Measurements from ENCODE around the gene AGBL3. TPM values are rescaled to one million over a fixed set of nuclear protein-coding genes. Genes with fewer than 3 reads are reported as not detected.

Gene AGBL3
- total RNA-seq, 1 experiment from 2014 or later: 2.1 TPM

DNA sequence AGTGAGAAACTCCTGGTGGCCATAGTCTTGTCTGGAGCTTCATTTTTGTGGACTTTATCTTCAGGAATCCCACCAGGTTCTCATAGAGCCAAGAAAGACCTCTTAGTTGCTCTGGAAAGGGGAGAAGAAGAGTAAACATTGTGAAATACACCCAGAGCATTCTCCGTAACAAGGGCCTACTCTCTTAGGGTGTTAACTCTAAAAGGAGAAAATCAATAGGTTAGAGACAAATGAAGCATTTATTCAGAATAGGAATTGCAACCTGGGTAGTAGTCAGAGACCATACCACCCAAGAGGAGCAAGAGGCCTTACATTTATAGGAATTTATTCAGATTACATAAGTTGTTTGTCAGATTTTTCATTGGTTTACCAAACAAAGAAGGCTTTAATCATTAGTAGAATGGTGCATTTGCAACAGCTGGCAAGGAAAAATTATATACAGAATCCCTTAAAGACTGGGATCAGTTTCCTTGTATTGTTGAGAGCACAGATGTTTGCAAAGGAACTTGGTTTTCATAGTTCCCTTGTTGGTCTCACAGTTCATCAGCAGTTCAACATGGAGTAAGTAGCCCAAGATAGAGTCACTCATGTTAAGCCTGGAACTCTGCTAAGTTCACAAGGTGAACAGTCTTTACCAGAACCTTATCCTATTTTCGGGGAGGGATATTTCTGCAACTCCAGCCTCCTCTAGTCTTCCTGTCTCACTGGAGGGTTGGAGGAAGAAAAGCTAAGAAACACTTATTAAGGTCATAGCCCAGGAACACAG is 108.3 kb downstream of the AGBL3 start:
- no peak for TF ChIP-seq ZNF671 (CRISPR knock-in tag; IDR thresholded peaks at IDR 0.05)
- no peak for TF ChIP-seq PRRX2 (CRISPR knock-in tag; IDR thresholded peaks at IDR 0.05)
- no peak for TF ChIP-seq ZNF416 (CRISPR knock-in tag; IDR thresholded peaks at IDR 0.05)
- TF ChIP-seq ZNF263 (CRISPR knock-in tag; IDR thresholded peaks at IDR 0.05; ENCODE audit: low read depth): no peak
- no peak for TF ChIP-seq ZNF317 (CRISPR knock-in tag; IDR thresholded peaks at IDR 0.05; ENCODE audit: borderline replicate concordance, low read depth)
- no peak for TF ChIP-seq ATF1 (CRISPR knock-in tag; IDR thresholded peaks at IDR 0.05)
- peaks cover 8% of the 10 kb centered on the region; the same call in 1 of the 2 replicates for H3K4me1 Mint-ChIP-seq
- POLR2A ChIA-PET: no interaction called here
- H3K27me3 Mint-ChIP-seq (ENCODE audit: low read depth): no peaks in the 10 kb centered on the region; the same call in 1 of the 2 replicates
- H3K9me3 Mint-ChIP-seq: peaks cover under 1% of the 10 kb centered on the region
- CTCF ChIA-PET: no interaction called here
- H3K27ac Mint-ChIP-seq: no peak overlapping the region
- H3K4me3 Mint-ChIP-seq: no peak overlapping the region
- ATAC-seq: no peak
- H3K36me3 Mint-ChIP-seq: 0 out of 2 replicates have a peak, but pooled peaks cover under 1% of the 10 kb centered on the region
- DNase-seq (ENCODE audit: low spot score): no peak

DNA sequence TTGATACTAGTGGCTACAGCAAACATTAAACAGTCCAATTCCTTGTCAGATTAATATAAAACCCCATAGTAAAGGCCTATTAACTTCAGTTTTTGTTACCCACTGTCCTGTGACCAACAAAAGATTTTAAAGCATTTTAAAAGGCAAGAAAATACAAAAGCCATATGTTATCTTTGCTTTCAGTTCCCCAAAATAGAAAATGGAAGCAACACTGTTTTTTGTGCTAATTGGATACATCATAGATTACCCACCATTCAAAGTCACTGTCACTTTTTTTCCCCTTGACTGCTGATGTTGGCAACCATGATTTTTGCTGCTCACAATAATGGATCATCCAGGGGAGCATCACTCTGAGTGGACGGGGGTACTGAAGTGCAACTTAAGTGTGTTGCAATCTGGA is 109.1 kb downstream of the AGBL3 start:
- ATAC-seq (no peak), DNase-seq (ENCODE audit: low spot score) (no peak)
- TF ChIP-seq SP1 (CRISPR knock-in tag; conservative IDR thresholded peaks at IDR 0.05) (no peak), PREB (CRISPR knock-in tag; IDR thresholded peaks at IDR 0.05; ENCODE audit: borderline replicate concordance) (no peak), CBFB (CRISPR knock-in tag; IDR thresholded peaks at IDR 0.05; ENCODE audit: low read depth) (no peak), ZNF121 (CRISPR knock-in tag; IDR thresholded peaks at IDR 0.05) (no peak), TEAD4 (CRISPR knock-in tag; IDR thresholded peaks at IDR 0.05) (no peak), PRRX2 (CRISPR knock-in tag; IDR thresholded peaks at IDR 0.05) (no peak), NR2C2 (CRISPR knock-in tag; IDR thresholded peaks at IDR 0.05) (no peak), ZBTB21 (CRISPR knock-in tag; IDR thresholded peaks at IDR 0.05; ENCODE audit: borderline replicate concordance) (no peak), ESRRA (CRISPR knock-in tag; IDR thresholded peaks at IDR 0.05; ENCODE audit: borderline replicate concordance) (no peak), ETV6 (CRISPR knock-in tag; IDR thresholded peaks at IDR 0.05) (no peak), CREM (CRISPR knock-in tag; IDR thresholded peaks at IDR 0.05) (no peak), NFE2L1 (CRISPR knock-in tag; IDR thresholded peaks at IDR 0.05) (no peak), ZBTB43 (CRISPR knock-in tag; IDR thresholded peaks at IDR 0.05) (no peak), TEAD1 (CRISPR knock-in tag; IDR thresholded peaks at IDR 0.05) (no peak)
- TF ChIP-seq, protein P1, sequence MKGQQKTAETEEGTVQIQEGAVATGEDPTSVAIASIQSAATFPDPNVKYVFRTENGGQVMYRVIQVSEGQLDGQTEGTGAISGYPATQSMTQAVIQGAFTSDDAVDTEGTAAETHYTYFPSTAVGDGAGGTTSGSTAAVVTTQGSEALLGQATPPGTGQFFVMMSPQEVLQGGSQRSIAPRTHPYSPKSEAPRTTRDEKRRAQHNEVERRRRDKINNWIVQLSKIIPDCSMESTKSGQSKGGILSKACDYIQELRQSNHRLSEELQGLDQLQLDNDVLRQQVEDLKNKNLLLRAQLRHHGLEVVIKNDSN (CRISPR knock-in tag; IDR thresholded peaks at IDR 0.05): no peak
- TF ChIP-seq, protein P2, sequence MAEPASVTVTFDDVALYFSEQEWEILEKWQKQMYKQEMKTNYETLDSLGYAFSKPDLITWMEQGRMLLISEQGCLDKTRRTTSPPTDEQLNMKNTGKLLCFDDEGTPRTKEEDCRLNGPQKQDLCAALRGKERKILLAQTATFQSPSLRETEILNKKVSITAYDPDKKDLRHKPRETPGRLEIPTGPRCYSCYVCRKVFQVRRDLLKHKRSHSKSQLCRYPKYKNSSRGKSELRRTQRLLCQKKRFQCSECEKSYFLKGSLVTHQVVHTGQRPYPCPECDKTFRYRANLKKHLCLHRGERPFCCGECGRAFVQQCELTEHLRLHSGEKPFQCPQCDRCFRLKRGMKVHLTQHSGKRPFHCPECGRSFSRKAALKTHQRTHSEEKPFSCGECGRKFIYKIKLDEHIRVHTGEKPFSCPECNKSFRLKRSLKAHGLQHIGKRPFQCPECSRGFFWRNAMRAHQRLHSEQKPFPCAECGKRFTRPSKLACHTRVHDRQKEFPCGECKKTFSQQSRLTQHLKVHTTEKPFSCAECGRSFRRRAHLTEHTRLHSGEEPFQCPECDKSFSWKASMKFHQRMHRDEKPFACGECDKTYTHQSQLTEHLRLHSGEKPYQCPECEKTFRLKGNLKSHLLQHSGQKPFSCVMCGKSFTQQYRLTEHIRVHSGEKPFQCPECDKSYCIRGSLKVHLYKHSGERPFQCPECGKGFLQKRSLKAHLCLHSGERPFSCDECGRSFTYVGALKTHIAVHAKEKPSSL (CRISPR knock-in tag; conservative IDR thresholded peaks at IDR 0.05): no peak
- TF ChIP-seq, protein P3, sequence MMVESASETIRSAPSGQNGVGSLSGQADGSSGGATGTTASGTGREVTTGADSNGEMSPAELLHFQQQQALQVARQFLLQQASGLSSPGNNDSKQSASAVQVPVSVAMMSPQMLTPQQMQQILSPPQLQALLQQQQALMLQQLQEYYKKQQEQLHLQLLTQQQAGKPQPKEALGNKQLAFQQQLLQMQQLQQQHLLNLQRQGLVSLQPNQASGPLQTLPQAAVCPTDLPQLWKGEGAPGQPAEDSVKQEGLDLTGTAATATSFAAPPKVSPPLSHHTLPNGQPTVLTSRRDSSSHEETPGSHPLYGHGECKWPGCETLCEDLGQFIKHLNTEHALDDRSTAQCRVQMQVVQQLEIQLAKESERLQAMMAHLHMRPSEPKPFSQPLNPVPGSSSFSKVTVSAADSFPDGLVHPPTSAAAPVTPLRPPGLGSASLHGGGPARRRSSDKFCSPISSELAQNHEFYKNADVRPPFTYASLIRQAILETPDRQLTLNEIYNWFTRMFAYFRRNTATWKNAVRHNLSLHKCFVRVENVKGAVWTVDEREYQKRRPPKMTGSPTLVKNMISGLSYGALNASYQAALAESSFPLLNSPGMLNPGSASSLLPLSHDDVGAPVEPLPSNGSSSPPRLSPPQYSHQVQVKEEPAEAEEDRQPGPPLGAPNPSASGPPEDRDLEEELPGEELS (CRISPR knock-in tag; IDR thresholded peaks at IDR 0.05): no peak
- CTCF ChIA-PET: no interaction called here
- POLR2A ChIA-PET: no interaction called here
- no peaks in the 10 kb centered on the region for H3K9me3 Mint-ChIP-seq
- H3K27me3 Mint-ChIP-seq (ENCODE audit: low read depth): no peaks in the 10 kb centered on the region; the same call in 1 of the 2 replicates
- peaks cover 8% of the 10 kb centered on the region; the same call in 1 of the 2 replicates for H3K4me1 Mint-ChIP-seq
- no peak overlapping the region for H3K4me3 Mint-ChIP-seq
- no peak overlapping the region for H3K27ac Mint-ChIP-seq
- no peaks in the 10 kb centered on the region for H3K36me3 Mint-ChIP-seq

Data from WTC11 (cell line).